Germinal center (tissue), 1 donor: Measurements from ENCODE around the gene TBL1Y.
"Not testable (repeated sequence)": the region's sequence is repeated elsewhere in the genome, so short reads cannot be mapped to it uniquely, and the experiment has no call there.

ENCODE experiments used
- DNase-seq: peaks from one replicate; pipeline ENCODE4 v3.0.0; 2012; ENCODE audit warnings: mixed read lengths, low spot score

TBL1Y gene

DNA sequence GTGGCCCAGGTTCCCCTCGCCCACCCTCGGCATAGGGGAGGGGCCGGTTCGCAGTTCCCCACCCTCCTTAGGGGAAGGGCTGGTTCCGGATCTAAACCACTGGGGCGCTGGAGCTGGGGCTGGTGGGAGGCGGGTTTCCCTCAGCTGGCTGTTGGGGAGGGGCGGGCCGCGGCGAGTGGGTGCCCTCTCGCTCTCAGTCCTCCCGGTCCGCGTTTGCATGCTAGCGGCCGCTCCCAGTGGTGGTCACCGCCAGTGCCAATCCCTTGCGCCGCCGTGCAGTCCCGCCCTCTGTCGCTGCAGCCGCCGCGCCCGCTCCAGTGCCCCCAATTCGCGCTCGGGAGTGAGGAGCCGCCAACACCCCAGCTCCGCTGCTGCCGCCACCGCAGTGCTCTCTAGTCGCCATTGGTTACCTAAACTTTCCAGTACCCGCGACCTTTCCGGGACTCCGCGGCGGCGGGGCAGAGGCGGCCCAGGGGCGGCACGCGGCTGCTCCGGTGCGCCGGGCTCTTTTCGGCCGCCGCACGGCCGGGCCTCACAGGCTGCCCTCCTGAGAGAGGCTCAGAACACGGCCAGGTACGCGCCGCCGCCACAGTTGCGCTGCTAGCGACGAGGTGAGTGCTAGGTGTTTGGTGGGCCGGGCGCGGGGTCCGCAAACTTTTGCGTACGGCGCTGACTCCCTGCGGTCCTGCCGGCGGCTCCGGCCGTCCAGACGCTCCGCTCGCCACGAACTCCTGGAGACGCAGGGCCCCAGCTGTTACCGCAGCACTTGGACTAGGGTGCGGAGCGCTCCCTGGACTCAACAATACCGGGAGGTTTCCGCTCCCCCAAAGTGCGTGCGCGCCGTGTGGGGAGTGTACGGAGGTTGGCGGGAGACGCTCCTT lies at the start of gene TBL1Y:
TBL1Y (plus strand) TSS at position 326 of the 881 bp plus-strand sequence. CDS start 114,388 bp downstream, outside the sequence.
- DNase-seq = no peak

GRCh38 chrY:6894496-6894895 lies 16.0 kb upstream of the TBL1Y start:
- DNase-seq = no peak

GRCh38 chrY:6895236-6895635 lies 15.3 kb upstream of the TBL1Y start:
- DNase-seq = no peak

- not testable (repeated sequence) for DNase-seq
Observed at GRCh38 chrY:6902116-6902515, 8.4 kb upstream of the TBL1Y start.

DNA sequence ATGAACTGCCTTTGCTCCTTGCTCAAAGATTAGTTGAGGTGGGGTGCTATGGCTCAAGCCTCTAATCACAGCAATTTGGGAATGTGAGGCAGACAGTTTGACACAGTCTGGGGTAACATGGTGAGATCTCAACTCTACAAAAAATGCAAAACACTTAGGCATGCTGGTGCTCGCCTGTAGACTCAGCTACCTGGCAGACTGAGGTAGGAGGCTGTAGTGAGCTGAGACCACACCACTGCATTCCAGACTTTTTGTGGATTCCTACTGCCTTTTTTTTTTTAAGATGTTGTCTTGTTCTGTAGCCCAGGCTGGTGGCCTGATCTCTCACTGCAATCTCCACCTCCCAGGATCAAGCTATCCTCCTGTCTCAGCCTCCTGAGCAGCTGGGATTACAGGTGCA lies 2.9 kb upstream of the TBL1Y start:
- DNase-seq = no peak

DNA sequence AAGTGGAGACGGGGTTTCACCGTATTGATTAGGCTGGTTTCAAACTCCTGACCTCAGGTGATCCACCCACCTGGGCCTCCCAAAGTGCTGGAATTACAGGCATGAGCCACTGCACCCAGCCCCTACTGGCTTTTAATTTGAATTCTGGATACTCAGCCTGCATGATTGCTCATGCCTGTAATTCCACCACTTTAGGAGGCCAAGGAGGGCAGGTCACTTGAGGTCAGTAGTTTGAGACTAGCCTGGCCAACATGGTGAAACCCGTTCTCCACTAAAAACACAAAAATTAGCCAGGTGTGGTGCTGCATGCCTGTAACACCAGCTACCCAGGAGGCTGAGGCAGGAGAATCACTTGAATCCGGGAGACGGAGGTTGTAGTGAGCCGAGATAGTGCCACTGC lies 2.5 kb upstream of the TBL1Y start:
- not testable (repeated sequence) for DNase-seq

- no peak for DNase-seq
Observed at GRCh38 chrY:6909118-6909521, 1.4 kb upstream of the TBL1Y start.

DNA sequence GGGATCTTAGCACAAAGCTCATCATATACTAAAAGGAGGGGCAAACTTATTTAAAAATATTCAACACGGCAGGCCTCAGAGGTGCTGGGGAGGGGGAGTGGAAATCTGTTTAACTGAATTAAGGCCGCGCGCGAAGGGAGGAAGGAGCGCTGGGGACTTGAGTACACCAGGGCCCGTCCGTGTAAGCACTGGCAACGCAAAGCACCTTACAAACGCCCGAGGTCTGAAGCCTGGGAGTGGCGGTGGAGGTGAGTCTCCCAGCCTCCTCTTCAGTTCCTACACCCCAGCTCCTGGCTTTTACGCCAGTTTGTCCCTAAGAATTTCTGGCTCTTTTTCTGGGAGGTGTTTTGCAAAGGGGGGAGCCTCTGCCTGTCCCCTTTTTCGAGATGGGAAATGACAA lies 641 bp upstream of the TBL1Y start:
- DNase-seq = no peak

GRCh38 chrY:6911253-6911881 lies 870 bp downstream of the TBL1Y start, which contains the start of gene AMELY:
Gene AMELY (minus strand): TSS chrY:6911752. CDS start chrY:6872608, 39,144 bp downstream.
- no peak for DNase-seq

DNA sequence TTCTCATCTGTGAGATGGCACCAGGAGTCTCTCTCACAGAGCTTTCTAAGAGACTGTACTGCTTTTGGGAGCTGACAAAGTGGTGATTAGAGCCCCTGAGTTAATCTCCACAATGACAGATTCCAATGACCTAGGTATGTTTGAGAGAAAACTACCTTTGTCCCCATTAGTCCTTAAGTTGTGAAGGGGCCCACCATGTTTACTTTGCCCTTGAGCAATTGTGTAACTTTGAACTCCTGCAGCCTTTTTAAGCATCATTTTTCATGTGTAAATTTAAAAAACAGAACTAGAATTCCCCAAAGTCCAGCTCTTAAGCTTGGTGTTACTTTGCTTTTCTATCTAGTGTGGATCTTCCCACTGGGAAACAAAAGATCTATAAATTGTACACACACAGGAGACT lies 2.9 kb downstream of the TBL1Y start:
- DNase-seq = no peak

GRCh38 chrY:6921061-6921460 lies 10.6 kb downstream of the TBL1Y start:
- DNase-seq = no peak

DNA sequence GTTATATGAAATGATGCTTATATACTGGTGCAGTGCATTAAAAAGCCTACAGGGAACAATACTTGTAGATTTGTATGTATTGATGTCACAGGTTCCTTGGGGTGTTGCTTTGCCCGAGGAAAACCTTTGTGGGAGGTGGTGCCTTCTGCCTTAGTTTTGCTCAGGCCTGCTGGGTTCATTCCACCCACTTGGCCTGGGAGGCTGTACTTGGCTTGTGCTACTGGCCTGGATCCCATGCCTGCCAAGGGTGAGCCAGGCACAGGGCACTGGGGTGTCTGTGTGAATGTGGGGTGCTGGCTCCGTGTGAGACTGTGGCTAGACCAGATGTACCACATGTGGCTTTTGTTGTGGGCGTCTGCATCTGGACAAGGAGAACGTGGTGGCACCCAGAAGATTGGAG lies 17.8 kb downstream of the TBL1Y start:
- no peak for DNase-seq

DNA sequence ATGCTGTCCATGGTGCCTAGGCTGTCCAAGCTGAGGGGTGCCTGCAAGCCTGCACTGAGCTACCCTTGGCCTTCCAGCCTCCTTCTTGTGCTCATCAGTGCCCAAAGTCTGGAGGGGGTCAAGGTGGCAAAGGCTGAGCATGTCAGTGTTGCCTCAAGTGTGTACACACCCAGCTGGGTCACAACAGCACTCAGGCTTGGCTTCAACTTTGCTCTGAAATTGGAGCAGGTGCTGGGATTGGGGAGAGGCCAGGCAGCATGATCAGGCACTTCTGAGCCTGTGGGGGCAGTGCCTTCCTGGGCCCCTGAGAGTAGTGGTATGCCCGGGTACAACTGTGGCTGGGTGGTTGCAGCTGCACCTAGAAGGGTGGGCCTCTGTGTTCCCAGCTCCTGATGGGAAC lies 18.7 kb downstream of the TBL1Y start:
- no peak for DNase-seq

GRCh38 chrY:6931779-6932396 lies 21.4 kb downstream of the TBL1Y start:
- no peak for DNase-seq

- DNase-seq = no peak
Observed at GRCh38 chrY:6935497-6935896, 25.0 kb downstream of the TBL1Y start.

DNA sequence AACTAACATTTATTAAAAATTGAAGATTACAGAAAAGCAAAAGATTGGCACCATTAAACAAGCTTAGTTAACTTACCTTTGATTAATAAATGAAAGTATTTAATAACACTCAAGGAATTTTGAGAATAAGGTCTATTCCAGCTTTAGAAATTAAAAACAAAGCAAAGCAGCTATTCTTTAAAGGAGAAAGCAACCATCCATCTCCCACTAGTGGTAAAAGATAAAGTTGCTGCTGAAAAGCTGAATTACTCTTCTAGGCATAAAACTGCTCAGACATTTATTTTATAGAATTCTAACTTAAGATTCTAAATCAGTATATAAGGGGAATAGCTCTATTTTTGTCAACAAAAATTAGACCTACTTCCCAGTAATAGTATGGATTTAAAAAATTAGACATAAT lies 37.2 kb downstream of the TBL1Y start:
- no peak for DNase-seq

DNA sequence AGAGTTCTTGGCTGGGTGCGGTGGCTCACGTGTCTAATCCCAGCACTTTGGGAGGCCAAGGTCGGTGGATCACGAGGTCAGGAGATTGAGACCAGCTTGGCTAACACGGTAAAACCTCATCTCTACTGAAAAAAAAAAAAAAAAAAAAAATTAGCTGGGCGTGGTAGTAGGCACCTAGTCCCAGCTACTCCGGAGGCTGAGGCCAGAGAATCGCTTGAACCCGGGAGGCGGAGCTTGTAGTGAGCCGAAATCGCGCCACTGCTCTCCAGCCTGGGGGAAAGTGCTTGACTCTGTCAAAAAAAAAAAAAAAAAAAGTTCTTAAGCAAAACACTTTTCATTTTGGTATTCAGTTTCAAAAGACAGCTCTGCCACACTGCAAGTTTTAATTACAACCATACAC lies 37.9 kb downstream of the TBL1Y start:
- no peak for DNase-seq

GRCh38 chrY:6949947-6950346 lies 39.5 kb downstream of the TBL1Y start:
- no peak for DNase-seq

DNA sequence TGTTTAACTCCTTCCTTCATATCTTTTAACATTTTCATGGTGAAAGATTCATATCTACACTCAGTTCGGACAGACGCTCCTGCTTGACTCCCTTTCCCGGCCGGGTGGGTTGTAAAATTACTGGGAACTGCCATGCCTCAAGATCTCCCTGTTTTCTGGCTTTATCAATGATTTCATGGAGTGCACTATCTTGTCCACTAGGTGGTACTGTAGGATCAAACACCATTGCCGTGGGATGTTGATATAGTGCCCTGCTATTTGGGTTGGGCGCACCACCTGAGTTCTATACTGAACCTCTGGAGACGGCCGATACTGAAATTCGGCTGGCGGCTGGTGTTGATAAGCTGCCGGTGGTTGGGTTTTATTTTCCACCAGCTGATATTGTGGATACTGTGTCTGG lies 54.2 kb downstream of the TBL1Y start:
- DNase-seq = peak; percentile 1

DNA sequence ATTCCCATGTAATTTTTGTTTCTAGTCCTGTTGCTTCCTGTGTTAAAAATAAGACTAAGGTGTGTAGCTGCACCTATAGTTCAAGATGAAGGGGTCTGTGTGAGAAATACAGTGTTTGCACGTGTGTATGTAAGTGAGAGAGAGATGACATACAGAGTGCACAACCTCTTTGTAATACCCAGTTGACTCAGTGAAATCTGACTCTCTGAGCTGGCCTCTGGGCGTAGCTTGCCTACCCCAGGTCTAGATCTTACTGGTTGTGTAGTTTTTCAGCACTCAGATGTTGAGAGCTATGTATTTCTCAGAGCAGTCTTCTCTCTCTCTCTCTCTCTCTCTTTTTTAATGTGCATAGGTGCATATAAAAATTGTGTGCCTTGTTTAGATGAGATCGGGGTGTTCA lies 56.0 kb downstream of the TBL1Y start:
- DNase-seq = no peak

DNA sequence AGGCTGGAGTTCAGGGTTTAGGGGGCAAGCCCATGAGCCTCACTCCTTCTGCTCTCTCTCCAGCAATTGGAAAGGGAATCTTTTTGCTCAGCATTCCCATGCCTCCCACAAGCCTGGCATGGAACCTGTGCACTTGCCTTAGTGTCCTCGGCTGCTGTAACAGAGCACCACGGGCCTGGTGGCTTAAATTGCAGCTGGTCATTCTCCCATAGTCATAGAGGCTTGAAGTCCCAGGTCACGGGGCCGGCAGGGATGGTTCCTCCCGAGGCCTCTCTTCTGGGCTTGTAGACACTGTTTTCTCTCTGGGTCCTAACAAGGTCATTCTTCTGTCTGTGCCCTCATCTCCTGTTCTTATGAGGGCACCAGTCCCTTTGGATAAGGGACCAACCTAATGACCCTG lies 57.2 kb downstream of the TBL1Y start:
- DNase-seq = no peak

GRCh38 chrY:6968191-6968590 lies 57.7 kb downstream of the TBL1Y start:
- DNase-seq = no peak

- DNase-seq = no peak
Observed at GRCh38 chrY:6972271-6972887, 61.9 kb downstream of the TBL1Y start.
